A549 (cell line): Measurements from ENCODE around the gene NXPH1. TPM values are rescaled to one million over a fixed set of nuclear protein-coding genes. Genes with fewer than 3 reads are reported as not detected.

Experiments used
- ATAC-seq, 2 experiments: fragments of 200-7000 bp in 1 of 2; fragments of >200 bp in 1 of 2; cut with Nextera tagmentation in 1 of 2; cut with Tn5 transposase in 1 of 2; 3 replicates each; pipeline versions ENCODE4 v1.8.0 to v1.9.1; 2018 to 2020; ENCODE audit warnings: mild to moderate bottlenecking in 1 of 2, moderate library complexity in 1 of 2
- CTCF ChIA-PET: fragments of 300-600 bp; sonication (Branson Sonifier 250); formaldehyde crosslinking; extraction: SDS; loops from one replicate; lab custom pipeline; 2021; ENCODE audit warnings: antibody characterized with exemption, inconsistent platforms; lab: Yijun Ruan, JAX
- POLR2A ChIA-PET: fragments of 350-600 bp; formaldehyde crosslinking; extraction: SDS; loops from one replicate; lab custom pipeline; 2021; ENCODE audit warnings: antibody characterized with exemption, inconsistent platforms; lab: Yijun Ruan, JAX
- DNase-seq, 2 experiments: peaks; one replicate each; pipeline versions ENCODE4 v3.0.0 to v3.0.0-alpha.2; 2011 to 2016; ENCODE audit warnings: low read depth in 1 of 2, low spot score in 1 of 2
- FAIRE-seq: peaks from 2 replicates; lab custom pipeline; 2011; peaks lifted over from hg19 to GRCh38; lab: Jason Lieb, UNC
- H3K27ac ChIP-seq, 2 experiments: fragments of >200 bp; sonication (Bioruptor Twin); formaldehyde crosslinking; 3 replicates each; pipeline ENCODE4 v1.5.1; 2016 to 2017
- H3K4me1 ChIP-seq: fragments of >200 bp; sonication (Bioruptor Twin); formaldehyde crosslinking; 3 replicates; pipeline ENCODE4 v1.6.1; 2016
- H3K4me2 ChIP-seq: fragments of >200 bp; sonication (Bioruptor Twin); formaldehyde crosslinking; 3 replicates; pipeline ENCODE4 v1.6.1; 2016
- H3K4me3 ChIP-seq: fragments of >200 bp; sonication (Bioruptor Twin); formaldehyde crosslinking; 3 replicates; pipeline ENCODE4 v1.5.1; 2016
- H3K9me3 ChIP-seq: fragments of >200 bp; sonication (Bioruptor Twin); formaldehyde crosslinking; 3 replicates; pipeline ENCODE4 v1.6.1; 2016
- BHLHE40 ChIP-seq: IDR thresholded peaks from 2 replicates; pipeline ENCODE4 v1.6.1; 2012; ENCODE audit warnings: low read depth, low read length, inconsistent platforms
- CBX8 ChIP-seq: fragments of 200-600 bp; sonication (generic); IDR thresholded peaks from 2 replicates; pipeline ENCODE4 v1.6.1; 2016
- CHD2 ChIP-seq: fragments of 150-350 bp; IDR thresholded peaks from 2 replicates; pipeline ENCODE4 v1.6.1; 2014; ENCODE audit warnings: low read length; ENCODE audit not compliant: partially characterized antibody
- EHF ChIP-seq: fragments of 250-450 bp; sonication (Bioruptor Pico); IDR thresholded peaks from 2 replicates; pipeline ENCODE4 v1.5.0; 2020; ENCODE audit warnings: mild to moderate bottlenecking
- EP300 ChIP-seq, 2 experiments: fragments of >200 bp; sonication (Bioruptor Twin); formaldehyde crosslinking; IDR thresholded peaks; 2 replicates in 1 of 2; 3 replicates in 1 of 2; pipeline ENCODE4 v1.6.1; 2016 to 2017
- ESRRA ChIP-seq: fragments of 150-350 bp; IDR thresholded peaks from 2 replicates; pipeline ENCODE4 v1.6.1; 2014; ENCODE audit warnings: mild to moderate bottlenecking, low read length, borderline replicate concordance
- FOSB ChIP-seq: fragments of 250-450 bp; sonication (Bioruptor Pico); IDR thresholded peaks from 2 replicates; pipeline ENCODE4 v1.5.0; 2020; ENCODE audit warnings: mild to moderate bottlenecking, moderate library complexity
- GATA3 ChIP-seq: IDR thresholded peaks from 2 replicates; pipeline ENCODE4 v1.6.1; 2012; ENCODE audit warnings: borderline replicate concordance
- HDAC2 ChIP-seq: fragments of 200-600 bp; sonication (generic); IDR thresholded peaks from 2 replicates; pipeline ENCODE4 v1.6.1; 2016
- HOXB13 ChIP-seq: fragments of 250-450 bp; sonication (Bioruptor Pico); IDR thresholded peaks from 2 replicates; pipeline ENCODE4 v1.5.0; 2020; ENCODE audit warnings: low read depth, mild to moderate bottlenecking, moderate library complexity
- HOXB5 ChIP-seq: fragments of 250-450 bp; sonication (Bioruptor Pico); IDR thresholded peaks from 2 replicates; pipeline ENCODE4 v1.5.0; 2020; ENCODE audit warnings: mild to moderate bottlenecking, moderate library complexity
- KDM5A ChIP-seq: fragments of 200-600 bp; sonication (generic); IDR thresholded peaks from 2 replicates; pipeline ENCODE4 v1.6.1; 2016; ENCODE audit warnings: antibody characterized with exemption, mild to moderate bottlenecking
- MAX ChIP-seq: IDR thresholded peaks from 2 replicates; pipeline ENCODE4 v1.6.1; 2012
- MAZ ChIP-seq: fragments of 150-350 bp; IDR thresholded peaks from 2 replicates; pipeline ENCODE4 v1.6.1; 2014; ENCODE audit warnings: antibody characterized with exemption, low read depth, low read length, borderline replicate concordance
- NFE2L2 ChIP-seq: fragments of 150-350 bp; conservative IDR thresholded peaks from 2 replicates; pipeline ENCODE4 v1.6.1; 2014; ENCODE audit warnings: low read length
- NPAS2 ChIP-seq: fragments of 250-450 bp; sonication (Bioruptor Pico); IDR thresholded peaks from 2 replicates; pipeline ENCODE4 v1.8.0; 2022; ENCODE audit warnings: mild to moderate bottlenecking, moderate library complexity, borderline replicate concordance
- PBX3 ChIP-seq: IDR thresholded peaks from 2 replicates; pipeline ENCODE4 v1.6.1; 2012
- RFX5 ChIP-seq: fragments of 450-650 bp; IDR thresholded peaks from 2 replicates; pipeline ENCODE4 v1.7.1; 2014; ENCODE audit warnings: antibody characterized with exemption, mild to moderate bottlenecking, moderate library complexity
- RNF2 ChIP-seq: fragments of 200-600 bp; sonication (generic); IDR thresholded peaks from 2 replicates; pipeline ENCODE4 v1.6.1; 2016; ENCODE audit warnings: low read depth, mild to moderate bottlenecking, antibody characterized with exemption, moderate library complexity, borderline replicate concordance
- SMC3 ChIP-seq: fragments of >200 bp; sonication (Bioruptor Twin); formaldehyde crosslinking; IDR thresholded peaks from 3 replicates; pipeline ENCODE4 v1.6.1; 2018; ENCODE audit warnings: inconsistent platforms
- TFCP2L1 ChIP-seq: fragments of 250-450 bp; sonication (Bioruptor Pico); IDR thresholded peaks from 2 replicates; pipeline ENCODE4 v1.5.0; 2021; ENCODE audit warnings: mild to moderate bottlenecking
- TP53 ChIP-seq: fragments of 250-450 bp; sonication (Bioruptor Pico); IDR thresholded peaks from 2 replicates; pipeline ENCODE4 v1.5.0; 2021; ENCODE audit warnings: mild to moderate bottlenecking, moderate library complexity
- USF2 ChIP-seq: fragments of 450-650 bp; IDR thresholded peaks from 2 replicates; pipeline ENCODE4 v1.6.1; 2014; ENCODE audit warnings: antibody characterized with exemption
- ZFP36 ChIP-seq: fragments of 450-650 bp; IDR thresholded peaks from 2 replicates; pipeline ENCODE4 v1.6.1; 2014; ENCODE audit warnings: borderline replicate concordance; ENCODE audit not compliant: partially characterized antibody
- ZNF302 ChIP-seq: fragments of 250-450 bp; sonication (Bioruptor Pico); IDR thresholded peaks from 2 replicates; pipeline ENCODE4 v1.9.0; 2021; ENCODE audit warnings: inconsistent platforms, mild to moderate bottlenecking, moderate library complexity
- ZSCAN20 ChIP-seq: fragments of 250-450 bp; sonication (Bioruptor Pico); IDR thresholded peaks from 2 replicates; pipeline ENCODE4 v1.8.0; 2022; ENCODE audit warnings: mild to moderate bottlenecking, moderate library complexity
- WGBS: methylation state at CpG from one replicate; pipeline ENCODE4 v1.1.6; 2017; ENCODE audit errors: missing lambda C conversion rate; 5-methylcytosine and 5-hydroxymethylcytosine counted together
- polyA plus RNA-seq, 4 experiments: library from polyadenylated mRNA; depleted of rRNA in 3 of 4; stranded (reverse); fragments of >200 nt; fragmentation: RNase III in 1 of 4; extraction: RNeasy Plus Mini Kit Qiagen cat#74134 plus additional on column Dnase treatment in 1 of 4; gene quantifications; 2 replicates in 3 of 4; 3 replicates in 1 of 4; pipeline ENCODE4 v1.2.3, GENCODE V29; 2011 to 2017
- TF ChIP-seq, protein P1 (sequence below): fragments of 250-450 bp; sonication (Bioruptor Pico); IDR thresholded peaks from 2 replicates; pipeline ENCODE4 v1.5.0; 2020; ENCODE audit warnings: low read depth, mild to moderate bottlenecking, moderate library complexity
- TF ChIP-seq, protein P2 (sequence below): fragments of >200 bp; sonication (Bioruptor Twin); formaldehyde crosslinking; IDR thresholded peaks from 2 replicates; pipeline ENCODE4 v1.6.1; 2016

The NXPH1 gene
- polyA plus RNA-seq, 2 of the 4 experiments (the other 2 are of a cell fraction): not detected

- Histone ChIP-seq H3K27ac (no peak overlapping the region), H3K4me1 (no peaks in the 10 kb centered on the region), H3K4me2 (no peak overlapping the region), H3K4me3 (no peak overlapping the region), H3K9me3 (no peaks in the 10 kb centered on the region)
- FAIRE-seq (no peak), DNase-seq (no peak), ATAC-seq (no peak)
- POLR2A ChIA-PET: no interaction called here
- 2% methylated on average over 2 of the region's 2 CpGs for WGBS
- CTCF ChIA-PET: no interaction called here
- no peak for TF ChIP-seq CHD2
- TF ChIP-seq, protein P1, sequence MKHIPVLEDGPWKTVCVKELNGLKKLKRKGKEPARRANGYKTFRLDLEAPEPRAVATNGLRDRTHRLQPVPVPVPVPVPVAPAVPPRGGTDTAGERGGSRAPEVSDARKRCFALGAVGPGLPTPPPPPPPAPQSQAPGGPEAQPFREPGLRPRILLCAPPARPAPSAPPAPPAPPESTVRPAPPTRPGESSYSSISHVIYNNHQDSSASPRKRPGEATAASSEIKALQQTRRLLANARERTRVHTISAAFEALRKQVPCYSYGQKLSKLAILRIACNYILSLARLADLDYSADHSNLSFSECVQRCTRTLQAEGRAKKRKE (CRISPR knock-in tag): no peak
- no peak for TF ChIP-seq EP300 (IDR thresholded peaks at IDR 0.05)
- TF ChIP-seq RNF2: no peak
- TF ChIP-seq USF2: no peak
- no peak for TF ChIP-seq TP53
- TF ChIP-seq KDM5A: no peak
- no peak for TF ChIP-seq HDAC2
- TF ChIP-seq ZFP36: no peak
- no peak for TF ChIP-seq TFCP2L1 (CRISPR knock-in tag)
- TF ChIP-seq HOXB5 (CRISPR knock-in tag): no peak
Measured at GRCh38 chr7:8710124-8710523, 276.7 kb downstream of the NXPH1 start.

- Histone ChIP-seq H3K4me3 (no peak overlapping the region), H3K27ac (no peak overlapping the region), H3K4me2 (no peak overlapping the region), H3K4me1 (no peaks in the 10 kb centered on the region), H3K9me3 (no peaks in the 10 kb centered on the region)
- ATAC-seq (no peak), FAIRE-seq (no peak), DNase-seq (no peak)
- ChIA-PET CTCF (no interaction called here), POLR2A (no interaction called here)
- TF ChIP-seq, protein P1 (CRISPR knock-in tag): no peak
- TF ChIP-seq EHF (CRISPR knock-in tag) (no peak), ZFP36 (no peak), NFE2L2 (no peak), NPAS2 (CRISPR knock-in tag) (no peak), MAZ (no peak), RFX5 (no peak), ZSCAN20 (CRISPR knock-in tag) (no peak), MAX (no peak), HDAC2 (no peak), BHLHE40 (no peak)
- TF ChIP-seq, protein P2, sequence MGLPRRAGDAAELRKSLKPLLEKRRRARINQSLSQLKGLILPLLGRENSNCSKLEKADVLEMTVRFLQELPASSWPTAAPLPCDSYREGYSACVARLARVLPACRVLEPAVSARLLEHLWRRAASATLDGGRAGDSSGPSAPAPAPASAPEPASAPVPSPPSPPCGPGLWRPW: no peak
Measured at GRCh38 chr7:8714791-8715190, 281.4 kb downstream of the NXPH1 start.

DNA sequence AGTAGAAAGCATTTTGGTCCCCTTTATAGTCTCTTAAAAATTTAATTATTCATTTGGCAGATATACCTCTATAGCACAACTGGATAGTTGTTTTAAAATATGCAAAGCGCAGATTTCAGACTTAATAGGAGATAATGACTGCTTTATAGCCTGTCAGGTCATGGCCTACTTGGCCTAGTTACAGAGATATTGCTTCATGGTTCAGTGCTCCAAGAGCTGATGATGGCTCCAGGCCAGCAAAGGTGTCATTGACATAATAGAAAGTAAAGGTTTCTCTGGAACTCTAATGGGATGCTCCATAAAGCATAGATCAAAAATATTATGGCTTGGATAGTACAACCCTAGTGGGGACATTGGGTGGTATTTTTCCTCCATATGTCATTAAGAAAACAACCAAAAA, 285.7 kb downstream of the NXPH1 start:
- CTCF ChIA-PET: no interaction called here
- WGBS: 33% methylated on average over 1 of the region's 1 CpG
- POLR2A ChIA-PET: no interaction called here
- Histone ChIP-seq H3K4me3 (no peak overlapping the region), H3K4me1 (no peaks in the 10 kb centered on the region), H3K9me3 (no peaks in the 10 kb centered on the region), H3K27ac (no peak overlapping the region), H3K4me2 (no peak overlapping the region)
- FAIRE-seq (no peak), DNase-seq (no peak), ATAC-seq (no peak)
- TF ChIP-seq RFX5 (no peak), ZNF302 (CRISPR knock-in tag) (no peak), CBX8 (no peak), SMC3 (no peak), ZSCAN20 (CRISPR knock-in tag) (no peak), ZFP36 (no peak), MAX (no peak), HOXB5 (CRISPR knock-in tag) (no peak), GATA3 (no peak), FOSB (CRISPR knock-in tag) (no peak), ESRRA (no peak), KDM5A (no peak), BHLHE40 (no peak), PBX3 (no peak), HOXB13 (CRISPR knock-in tag) (no peak), TP53 (no peak)
